ENCODE measurements around the gene GMFB. TPM values are rescaled to one million over a fixed set of nuclear protein-coding genes. Genes with fewer than 3 reads are reported as not detected.

The GMFB gene
- total and polyA plus RNA-seq, 9 of the 15 experiments (the other 6 are each of a cell fraction or from before 2014, with no cell fraction given), result 14.0 to 31.7 (median 20.5) TPM

DNA sequence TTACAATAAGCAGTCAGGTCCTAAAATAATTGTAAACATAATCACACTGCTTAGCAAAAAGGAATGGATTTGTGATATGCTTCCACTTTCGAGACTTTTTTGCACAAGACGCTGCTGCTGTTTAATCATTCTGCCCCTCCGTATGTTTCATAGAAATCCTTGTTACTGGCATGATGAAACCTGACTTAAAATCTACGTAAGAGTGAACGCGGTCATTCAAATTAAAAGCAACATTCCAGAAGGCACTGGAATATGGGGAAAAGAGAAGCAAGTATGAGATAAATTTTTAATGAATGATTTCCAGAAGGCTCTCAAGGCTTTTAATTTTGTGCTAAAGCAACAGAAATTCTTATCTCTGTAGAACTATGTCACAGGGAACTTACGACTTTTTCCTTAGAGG, 48.7 kb downstream of the GMFB start:
- DNase-seq (ENCODE audit: extremely low read depth in 1 of 4, low spot score in 3 of 4) (peak in 1 of 4 experiments; percentile 3), FAIRE-seq (peak; percentile 54), ATAC-seq (no peak)
- Histone ChIP-seq H2AFZ (ENCODE audit: low read depth, low read length) (no peak overlapping the region), H3K9me3 (replicated peaks; ENCODE audit: control insufficient read depth, insufficient read depth, low read depth, low read length) (no peaks in the 10 kb centered on the region), H3K9ac (ENCODE audit: insufficient read depth in 1 of 2, low read depth in 2 of 2, low read length in 2 of 2) (peak overlapping the region in 1 of 2 experiments; percentile 69; a peak in 2 of 4 replicates), H3K4me2 (ENCODE audit: insufficient read depth, low read length) (peak overlapping the region; percentile 68), H3K36me3 (ENCODE audit: control insufficient read depth, insufficient read depth, low read length) (peaks cover 4% of the 10 kb centered on the region; the same call in 2 of the 3 replicates), H3K9me1 (ENCODE audit: control insufficient read depth, insufficient read depth, low read length) (no peaks in the 10 kb centered on the region), H3K4me3 (peak overlapping the region; percentile 91), H3K27ac (ENCODE audit: extremely low read depth, low read depth, low read length) (peak overlapping the region; percentile 93), H3K27me3 (ENCODE audit: control insufficient read depth in 2 of 2, insufficient read depth in 2 of 2, low read length in 2 of 2) (no peaks in the 10 kb centered on the region), H3K4me1 (replicated peaks in 1 of 2; ENCODE audit: control insufficient read depth in 2 of 2, insufficient read depth in 2 of 2, low read length in 2 of 2) (peaks cover 10 to 20% of the 10 kb centered on the region in 2 experiments; a peak in 4 of 5 replicates), H3K79me2 (ENCODE audit: control insufficient read depth, insufficient read depth, low read length) (peaks cover 61% of the 10 kb centered on the region), H4K20me1 (replicated peaks; ENCODE audit: control insufficient read depth, insufficient read depth, low read length) (no peaks in the 10 kb centered on the region)
- BruUV-seq (replicated peaks), result TSS peak; percentile 48
- POLR2A ChIA-PET, result no interaction called here
- WGBS (ENCODE audit: insufficient coverage, low coverage, missing lambda C conversion rate), result 3% methylated on average over 7 of the region's 7 CpGs
- intact Hi-C loops (cut with micrococcal nuclease), result loop anchor here (2.0 kb wide), 2 partner anchors 43 to 49 kb away; partner anchors contain the start of genes CDKN3 and GMFB
- in situ Hi-C loops (cut with MboI), result no loop called here
- CTCF ChIA-PET (ENCODE audit: low intra/inter-chr PET ratio), result no interaction called here
- TF ChIP-seq ZNF830 (CRISPR knock-in tag; IDR thresholded peaks at IDR 0.05), result no peak
- TF ChIP-seq STAG1 (CRISPR knock-in tag; IDR thresholded peaks at IDR 0.05; ENCODE audit: borderline replicate concordance), result no peak
- TF ChIP-seq MTA3 (IDR thresholded peaks at IDR 0.05; ENCODE audit: borderline replicate concordance), result no peak
- no peak for TF ChIP-seq BDP1 (IDR thresholded peaks at IDR 0.05; ENCODE audit: insufficient read depth, insufficient read length)
- TF ChIP-seq PHF20 (IDR thresholded peaks at IDR 0.05; ENCODE audit: partially characterized antibody), result no peak
- no peak for TF ChIP-seq XRCC4 (IDR thresholded peaks at IDR 0.05; ENCODE audit: extremely low read depth, insufficient read depth, insufficient read length)
- TF ChIP-seq CCNT2 (IDR thresholded peaks at IDR 0.05; ENCODE audit: borderline replicate concordance, extremely low read depth, insufficient read length, low read depth, low read length), result no peak
- TF ChIP-seq RNF2 (IDR thresholded peaks at IDR 0.05), result no peak
- TF ChIP-seq, protein P1, sequence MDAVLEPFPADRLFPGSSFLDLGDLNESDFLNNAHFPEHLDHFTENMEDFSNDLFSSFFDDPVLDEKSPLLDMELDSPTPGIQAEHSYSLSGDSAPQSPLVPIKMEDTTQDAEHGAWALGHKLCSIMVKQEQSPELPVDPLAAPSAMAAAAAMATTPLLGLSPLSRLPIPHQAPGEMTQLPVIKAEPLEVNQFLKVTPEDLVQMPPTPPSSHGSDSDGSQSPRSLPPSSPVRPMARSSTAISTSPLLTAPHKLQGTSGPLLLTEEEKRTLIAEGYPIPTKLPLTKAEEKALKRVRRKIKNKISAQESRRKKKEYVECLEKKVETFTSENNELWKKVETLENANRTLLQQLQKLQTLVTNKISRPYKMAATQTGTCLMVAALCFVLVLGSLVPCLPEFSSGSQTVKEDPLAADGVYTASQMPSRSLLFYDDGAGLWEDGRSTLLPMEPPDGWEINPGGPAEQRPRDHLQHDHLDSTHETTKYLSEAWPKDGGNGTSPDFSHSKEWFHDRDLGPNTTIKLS (IDR thresholded peaks at IDR 0.05; ENCODE audit: borderline replicate concordance, low read depth), result no peak
- TF ChIP-seq ZNF133 (CRISPR knock-in tag; IDR thresholded peaks at IDR 0.05), result no peak
- TF ChIP-seq GTF2F1 (IDR thresholded peaks at IDR 0.05; ENCODE audit: low read depth, low read length), result no peak
- TF ChIP-seq, protein P2, sequence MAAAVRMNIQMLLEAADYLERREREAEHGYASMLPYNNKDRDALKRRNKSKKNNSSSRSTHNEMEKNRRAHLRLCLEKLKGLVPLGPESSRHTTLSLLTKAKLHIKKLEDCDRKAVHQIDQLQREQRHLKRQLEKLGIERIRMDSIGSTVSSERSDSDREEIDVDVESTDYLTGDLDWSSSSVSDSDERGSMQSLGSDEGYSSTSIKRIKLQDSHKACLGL (CRISPR knock-in tag; IDR thresholded peaks at IDR 0.05; ENCODE audit: borderline replicate concordance, poor library complexity, severe bottlenecking), result no peak
- no peak for TF ChIP-seq MECOM (CRISPR knock-in tag; IDR thresholded peaks at IDR 0.05)
- peak; percentile 57; the same call in 1 of the 2 replicates for TF ChIP-seq CEBPG (CRISPR knock-in tag; IDR thresholded peaks at IDR 0.05)
- peak; percentile 63 to 73 for TF ChIP-seq CEBPG (tag; conservative IDR thresholded peaks at IDR 0.05 in 1 of 2, IDR thresholded peaks at IDR 0.05 in 1 of 2)
- TF ChIP-seq KAT7 (CRISPR knock-in tag; IDR thresholded peaks at IDR 0.05; ENCODE audit: borderline replicate concordance), result no peak
- no peak for TF ChIP-seq SIX5 (IDR thresholded peaks at IDR 0.05; ENCODE audit: borderline replicate concordance in 1 of 2, insufficient read depth in 1 of 2, low read depth in 1 of 2, low read length in 2 of 2)
- TF ChIP-seq, protein P3, sequence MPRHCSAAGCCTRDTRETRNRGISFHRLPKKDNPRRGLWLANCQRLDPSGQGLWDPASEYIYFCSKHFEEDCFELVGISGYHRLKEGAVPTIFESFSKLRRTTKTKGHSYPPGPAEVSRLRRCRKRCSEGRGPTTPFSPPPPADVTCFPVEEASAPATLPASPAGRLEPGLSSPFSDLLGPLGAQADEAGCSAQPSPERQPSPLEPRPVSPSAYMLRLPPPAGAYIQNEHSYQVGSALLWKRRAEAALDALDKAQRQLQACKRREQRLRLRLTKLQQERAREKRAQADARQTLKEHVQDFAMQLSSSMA (CRISPR knock-in tag; IDR thresholded peaks at IDR 0.05), result no peak
- no peak for TF ChIP-seq ZNF134 (CRISPR knock-in tag; conservative IDR thresholded peaks at IDR 0.05)
- no peak for TF ChIP-seq ZNF408 (CRISPR knock-in tag; IDR thresholded peaks at IDR 0.05; ENCODE audit: low read depth)
- TF ChIP-seq E2F3 (CRISPR knock-in tag; IDR thresholded peaks at IDR 0.05), result no peak
- TF ChIP-seq HLTF (IDR thresholded peaks at IDR 0.05), result no peak
